ENCODE data around the gene POLN.

POLN gene

DNA sequence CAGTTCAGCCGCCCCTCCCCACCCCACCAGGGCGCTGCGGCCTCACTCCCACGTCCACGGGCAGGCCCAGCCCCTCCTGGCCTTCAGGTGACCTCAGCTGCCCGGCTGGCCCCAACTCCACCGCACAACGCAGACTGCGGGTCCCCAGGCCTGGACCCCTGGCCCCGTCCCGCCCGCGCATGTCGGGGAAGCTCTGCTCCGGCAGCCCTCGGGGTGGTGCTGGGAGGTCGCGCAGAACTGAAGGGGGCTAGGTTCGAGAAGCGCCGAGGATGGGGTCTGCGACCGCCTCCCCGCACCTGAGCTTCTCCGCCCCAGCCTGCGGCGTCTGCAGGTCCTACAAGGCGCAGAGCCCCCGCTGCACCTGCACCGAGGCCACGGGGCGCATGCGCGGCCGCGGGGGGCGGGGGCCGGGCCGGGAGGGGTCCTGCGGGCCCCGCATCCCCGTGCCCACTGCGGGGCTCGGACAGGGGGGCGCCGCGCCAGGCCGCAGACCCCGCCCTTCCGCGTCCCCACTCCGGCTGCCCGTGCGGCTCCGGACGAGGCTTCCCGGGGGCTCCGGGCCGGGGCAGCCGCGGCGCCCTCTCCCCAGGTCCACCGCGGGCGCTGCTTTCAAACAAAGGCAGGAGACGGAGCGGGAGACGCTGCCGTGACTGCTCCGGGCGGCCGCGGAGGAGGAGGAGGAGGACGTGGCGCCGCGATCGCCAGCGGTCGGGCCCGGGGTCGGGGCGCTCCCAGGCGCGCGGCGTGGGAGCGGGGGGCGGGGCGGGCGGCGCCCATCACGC is 183.5 kb downstream of the POLN start:
- ATAC-seq = no peak
- DNase-seq = no peak

DNA sequence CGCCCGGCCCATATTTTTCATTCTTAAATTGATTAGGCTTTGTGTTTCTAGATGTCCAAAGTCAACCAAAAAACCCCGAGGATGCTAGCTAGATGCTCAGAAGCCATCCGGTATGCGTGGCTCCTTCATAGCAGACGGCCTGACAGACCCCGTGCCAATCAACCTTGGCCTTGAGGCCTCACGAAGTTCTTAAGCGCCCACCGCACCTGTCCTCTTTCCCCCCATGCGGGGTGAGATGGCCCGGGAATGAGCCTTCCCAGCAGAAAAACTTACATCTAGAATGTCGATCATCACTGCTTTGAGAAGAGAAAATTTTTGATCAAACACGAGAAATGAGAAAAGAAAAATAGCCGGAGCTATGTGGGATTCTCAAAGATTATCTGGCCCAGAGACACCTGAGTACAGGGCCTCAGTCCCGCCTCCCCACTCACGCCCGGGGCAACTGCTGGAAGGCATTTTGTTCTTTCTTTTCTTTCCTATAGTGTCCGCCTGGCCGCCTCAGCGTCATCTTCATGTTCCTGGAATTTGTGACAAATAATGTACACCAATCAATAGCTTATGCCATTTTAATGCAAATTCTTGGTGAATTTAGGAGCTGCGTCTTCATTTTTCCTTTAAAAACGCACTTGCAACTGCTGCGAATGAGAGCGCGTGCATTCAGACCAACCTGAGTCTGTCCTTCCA is 184.4 kb downstream of the POLN start:
- ATAC-seq (no peak), DNase-seq (no peak)

DNA sequence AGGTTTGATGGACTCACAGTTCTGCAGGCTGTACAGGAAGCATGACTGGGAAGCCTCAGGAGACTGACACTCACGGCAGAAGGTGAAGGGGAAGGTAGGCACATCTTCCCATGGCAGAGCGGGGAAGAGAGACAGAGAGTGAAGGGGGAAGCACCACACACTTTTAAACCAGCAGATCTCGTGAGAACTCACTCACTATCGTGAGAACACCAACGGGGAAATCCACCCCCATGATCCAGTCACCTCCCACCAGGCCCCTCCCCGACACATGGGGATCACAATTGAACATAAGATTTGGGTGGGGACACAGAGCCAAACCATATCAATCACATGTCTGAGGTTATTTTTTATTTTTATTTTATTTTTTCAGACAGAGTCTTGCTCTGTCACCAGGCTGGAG is 187.7 kb downstream of the POLN start:
- ATAC-seq (no peak), DNase-seq (no peak)

DNA sequence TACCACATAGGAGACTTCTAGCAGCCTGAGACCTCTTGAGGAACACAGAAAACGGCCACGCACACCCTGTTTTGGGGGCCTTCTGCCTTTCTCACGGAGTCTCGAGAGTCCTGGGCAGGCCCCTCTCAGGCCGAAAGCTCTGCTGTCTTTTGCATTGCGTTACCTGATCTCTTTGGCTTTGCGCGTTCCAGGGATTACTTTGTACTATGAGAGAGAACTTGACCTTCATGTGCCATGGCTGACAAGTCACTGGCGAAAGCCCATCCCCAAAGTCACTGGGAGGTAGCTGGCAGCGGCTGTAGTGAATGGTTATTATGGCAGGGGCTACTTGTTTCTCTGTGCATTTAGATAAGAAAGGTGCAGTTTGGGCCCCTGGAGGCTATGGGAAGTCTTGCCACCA is 190.8 kb downstream of the POLN start:
- no peak for DNase-seq
- no peak for ATAC-seq

DNA sequence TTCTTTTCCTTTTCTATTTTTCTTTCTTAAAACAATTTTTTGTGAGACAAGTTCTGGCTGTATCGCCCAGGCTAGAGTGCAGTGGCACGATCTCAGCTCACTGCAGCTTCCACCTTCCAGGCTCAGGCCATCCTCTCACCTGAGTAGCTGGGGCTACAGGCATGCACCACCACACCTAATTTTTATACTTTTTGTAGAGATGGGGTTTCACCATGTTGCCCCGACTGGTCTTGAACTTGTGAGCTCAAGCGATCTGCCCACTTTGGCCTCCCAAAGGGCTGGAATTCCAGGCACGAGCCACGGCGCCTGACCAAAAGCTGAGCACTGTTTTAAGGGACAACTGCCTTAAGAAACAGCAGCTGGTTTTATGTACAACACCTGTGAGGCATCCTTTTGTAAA is 192.1 kb downstream of the POLN start:
- ATAC-seq = no peak

DNA sequence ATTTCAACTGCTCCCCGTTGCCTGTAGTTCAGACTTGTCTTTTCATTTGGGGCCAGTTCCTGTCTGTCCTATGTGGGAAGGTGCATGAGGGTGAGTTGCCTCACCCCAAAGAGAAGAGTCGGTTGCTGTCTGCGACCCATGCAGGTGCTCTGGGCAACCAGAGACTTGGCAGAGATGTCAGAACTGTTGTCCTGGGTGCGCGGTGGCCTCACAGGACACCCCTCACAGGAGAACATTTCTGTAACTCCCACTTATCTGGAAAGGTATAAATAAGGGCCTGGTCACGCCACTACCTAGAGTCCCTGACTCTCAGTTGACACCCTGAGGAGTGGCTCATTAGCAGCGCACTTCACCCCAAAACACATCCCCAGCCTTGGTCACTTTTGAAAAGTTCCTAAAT is 192.5 kb downstream of the POLN start:
- ATAC-seq = no peak
- no peak for DNase-seq

More for the DNA sequence above, 192.1 kb downstream of the POLN start:
- DNase-seq = no peak

DNA sequence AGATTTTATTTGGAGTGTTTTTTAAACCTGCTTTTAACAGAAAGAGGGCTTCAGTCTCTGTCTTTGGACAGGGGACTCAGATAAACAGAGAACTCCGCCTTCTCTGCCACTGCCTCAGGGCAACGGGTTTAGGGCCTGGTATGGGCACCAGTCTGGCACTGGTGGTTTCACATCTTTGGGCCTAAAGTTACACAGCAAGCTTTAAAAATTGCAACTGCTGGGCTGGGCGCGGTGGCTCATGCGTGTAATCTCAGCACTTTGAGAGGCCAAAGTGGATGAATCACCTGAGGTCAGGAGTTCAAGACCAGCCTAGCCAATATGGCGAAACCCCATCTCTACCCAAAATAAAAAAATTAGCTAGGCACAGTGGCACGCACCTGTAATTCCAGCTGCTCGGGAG is 193.1 kb downstream of the POLN start:
- ATAC-seq (no peak), DNase-seq (no peak)

DNA sequence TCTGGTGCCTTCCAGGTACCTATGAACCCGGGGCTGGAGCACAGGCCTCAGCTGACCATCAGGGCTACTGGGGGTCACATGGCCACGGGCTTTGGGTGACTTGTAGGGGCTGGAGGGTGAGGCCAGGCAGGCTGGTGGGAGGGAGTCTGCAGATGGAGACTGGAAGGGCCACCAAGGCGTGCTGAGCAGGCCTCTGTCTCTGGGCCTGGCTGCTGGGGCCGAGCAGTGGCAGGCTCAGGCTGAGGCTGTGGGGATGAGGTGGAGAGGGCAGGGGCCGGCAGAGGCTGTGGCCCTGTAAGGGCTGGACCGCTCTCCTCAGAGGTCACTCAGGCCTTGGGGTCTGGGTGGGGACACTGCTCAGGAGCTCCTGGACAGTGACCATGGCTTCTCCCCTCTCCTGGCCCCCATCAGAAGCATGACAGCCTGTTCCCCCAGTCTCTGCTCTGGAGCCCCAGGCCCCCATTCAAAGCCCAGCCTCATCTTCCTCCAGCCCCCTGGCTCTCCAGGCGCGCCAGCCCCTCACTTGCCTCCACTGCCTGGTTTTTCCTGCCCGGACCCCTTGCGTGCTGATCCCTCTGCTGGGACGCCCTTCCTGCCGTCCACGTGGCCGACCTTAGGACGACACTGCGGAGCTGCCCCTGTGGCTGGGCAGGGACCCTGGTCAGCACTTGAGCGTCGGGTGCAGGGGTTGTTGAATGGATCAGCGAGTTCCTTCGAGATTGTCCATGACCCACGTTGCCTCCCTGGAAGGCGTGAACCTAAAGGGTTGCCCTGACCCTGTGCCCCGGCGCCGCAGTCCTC is 193.9 kb downstream of the POLN start:
- ATAC-seq (no peak), DNase-seq (no peak)

DNA sequence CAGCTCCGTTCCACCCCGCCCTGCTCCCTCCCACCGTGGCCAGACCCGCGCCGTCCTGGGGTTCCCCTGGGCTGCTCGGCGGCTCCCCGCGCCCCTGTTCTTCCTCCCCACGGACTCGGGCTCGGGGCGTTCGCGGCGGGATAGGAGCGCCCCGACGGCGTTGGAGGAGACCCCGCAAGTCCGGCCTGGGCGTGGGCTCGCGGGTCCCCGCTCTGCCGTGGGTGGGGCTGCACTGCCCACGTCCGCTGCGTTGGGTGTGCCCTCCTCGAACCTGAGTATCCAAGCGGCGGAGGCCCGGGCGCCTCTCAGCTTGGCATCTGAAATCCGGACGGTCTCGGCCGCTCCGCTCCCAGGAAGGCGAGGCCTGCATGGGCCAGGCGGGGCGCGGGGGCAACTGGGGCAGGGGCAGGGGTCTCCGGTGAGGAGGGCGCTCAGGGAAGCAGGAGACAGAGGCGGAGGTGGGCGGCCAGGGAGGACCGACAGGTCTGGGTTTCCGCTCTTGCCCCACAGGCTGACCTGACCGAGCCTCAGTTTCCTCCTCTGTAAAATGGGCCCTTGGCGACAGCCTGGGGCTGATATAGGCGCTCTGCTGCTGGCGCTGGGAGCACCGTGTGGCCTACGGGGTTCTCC is 194.8 kb downstream of the POLN start:
- no peak for ATAC-seq

DNA sequence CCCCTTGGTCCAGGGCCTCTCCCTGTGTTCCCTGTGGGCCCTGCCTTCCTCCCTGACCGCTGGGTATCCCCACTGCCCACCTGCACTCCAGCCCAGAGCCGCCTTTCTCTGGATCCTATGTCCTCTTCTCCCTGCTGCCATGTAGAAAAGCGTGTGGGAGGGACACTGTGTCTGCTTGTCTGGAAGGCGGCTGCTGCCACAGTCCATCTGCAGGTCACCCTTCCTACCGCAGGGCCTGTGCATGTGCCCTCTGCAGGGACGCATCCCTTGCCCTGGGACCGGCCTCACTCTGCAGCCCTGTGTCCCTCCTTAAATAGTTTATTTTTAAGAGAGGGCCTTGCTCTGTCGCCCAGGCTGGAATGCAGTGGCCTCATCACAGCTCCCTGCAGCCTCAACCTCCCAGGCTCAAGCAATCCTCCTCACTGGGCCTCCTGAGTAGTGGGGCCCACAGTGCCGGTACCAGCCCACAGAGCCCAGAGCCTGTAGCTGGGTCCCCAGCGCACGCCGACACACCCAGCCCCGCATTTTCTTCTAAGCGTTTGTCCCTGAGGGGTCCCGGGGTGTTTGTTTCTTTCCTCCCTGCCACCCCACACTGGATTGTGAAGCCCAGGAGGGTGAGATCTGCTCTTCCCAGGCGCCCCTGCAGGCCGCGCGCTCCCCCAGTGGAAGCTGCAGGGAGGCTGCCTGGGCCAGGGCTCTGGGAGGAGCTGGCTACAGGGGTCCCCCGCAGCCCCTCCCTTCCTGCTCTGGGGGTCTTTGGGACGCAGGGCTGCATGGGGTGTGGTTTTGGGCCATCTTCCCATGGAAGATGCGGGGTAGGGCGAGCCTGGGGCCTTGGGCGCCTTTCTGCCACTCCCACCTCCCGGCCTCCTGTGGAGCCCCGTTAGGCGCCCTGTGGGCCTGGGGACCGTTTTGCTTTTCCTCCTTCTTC is 195.6 kb downstream of the POLN start:
- no peak for DNase-seq
- no peak for ATAC-seq

More for the DNA sequence above, 194.8 kb downstream of the POLN start:
- no peak for DNase-seq

DNA sequence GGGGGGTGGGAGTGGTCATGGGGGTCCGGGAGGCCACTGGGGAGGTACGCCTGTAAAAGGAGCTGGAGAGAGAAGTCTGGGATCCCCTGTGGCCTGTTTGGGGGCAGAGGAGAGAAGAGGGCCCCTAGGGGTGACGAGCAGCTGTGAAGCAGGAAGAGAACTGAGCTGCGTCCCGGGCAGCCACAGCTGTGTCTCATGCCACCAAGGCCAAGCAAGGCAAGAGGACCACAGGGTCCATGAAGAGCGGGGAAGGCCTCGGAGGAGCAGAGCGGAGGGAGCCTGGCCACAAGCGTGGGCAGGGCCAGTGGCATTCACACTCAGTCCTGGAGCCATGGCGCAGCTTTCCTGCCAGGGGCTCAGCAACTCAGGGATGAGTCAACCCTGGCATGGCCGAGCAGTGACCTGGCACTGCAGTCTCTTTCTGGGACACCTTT is 196.4 kb downstream of the POLN start:
- ATAC-seq = no peak
- DNase-seq = no peak

DNA sequence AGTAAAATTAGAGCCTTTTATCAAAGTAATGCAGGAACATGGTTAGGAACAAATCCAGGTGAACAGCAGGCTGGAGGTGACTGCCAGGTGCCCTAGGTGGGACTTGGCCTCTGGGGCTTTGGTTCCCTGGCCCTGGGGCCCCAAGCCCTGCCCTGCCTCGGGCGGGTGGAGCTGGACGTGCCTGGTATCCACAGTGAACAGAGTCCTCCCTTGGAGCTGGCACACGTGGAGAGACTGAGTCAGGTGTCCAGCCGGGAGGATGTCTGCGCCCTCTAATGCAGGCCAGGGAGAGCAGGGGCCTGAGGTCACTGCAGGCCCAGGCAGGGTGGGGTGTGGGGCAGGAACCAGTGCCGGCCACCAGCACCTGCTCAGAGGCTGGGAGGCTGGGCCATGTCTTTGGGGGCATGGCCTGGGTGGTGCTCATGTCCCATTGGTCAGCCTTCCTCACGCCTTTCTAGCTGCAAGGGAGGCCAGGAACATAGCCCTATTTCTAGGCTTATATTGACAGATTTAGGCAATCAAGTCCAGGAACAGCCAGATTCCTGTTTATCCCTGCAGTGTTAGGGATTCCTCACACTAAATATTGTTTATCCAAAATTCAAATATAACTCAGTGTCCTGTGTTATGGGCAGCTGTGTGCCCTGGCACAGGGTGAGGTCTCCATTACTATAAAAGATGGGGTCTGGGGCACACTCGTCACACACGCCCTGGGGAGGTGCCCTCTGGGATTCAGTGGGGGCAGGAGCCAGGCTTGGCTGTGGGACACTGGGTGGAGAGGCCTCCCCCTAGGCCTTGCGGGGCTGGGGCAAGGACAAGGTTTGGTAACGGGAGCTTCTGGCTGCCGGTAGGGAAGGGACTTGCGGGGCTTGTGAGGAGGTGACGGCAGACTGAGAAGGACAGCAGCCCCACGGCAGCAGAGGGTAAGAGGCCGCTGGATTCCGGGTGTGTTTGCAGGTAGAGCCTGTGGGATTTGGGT is 197.1 kb downstream of the POLN start:
- ATAC-seq (no peak), DNase-seq (no peak)

DNA sequence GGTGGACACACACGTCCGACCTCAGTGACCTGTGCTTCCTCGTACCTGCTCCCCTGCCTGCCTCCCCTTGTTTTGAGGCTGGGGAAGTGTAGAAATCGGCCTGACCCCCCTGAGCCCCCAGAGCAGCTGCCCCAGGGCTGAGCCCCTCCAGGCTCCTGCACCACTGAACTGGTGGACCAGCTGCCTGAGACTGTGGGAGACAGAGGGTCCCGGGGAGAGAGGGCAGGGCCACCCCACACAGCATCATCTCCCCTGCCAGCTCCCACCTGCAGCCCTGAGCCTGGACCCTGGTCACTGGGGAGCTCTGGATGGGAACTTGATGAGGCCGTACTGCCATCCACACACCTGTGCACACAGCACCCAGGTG is 197.8 kb downstream of the POLN start:
- no peak for ATAC-seq

DNA sequence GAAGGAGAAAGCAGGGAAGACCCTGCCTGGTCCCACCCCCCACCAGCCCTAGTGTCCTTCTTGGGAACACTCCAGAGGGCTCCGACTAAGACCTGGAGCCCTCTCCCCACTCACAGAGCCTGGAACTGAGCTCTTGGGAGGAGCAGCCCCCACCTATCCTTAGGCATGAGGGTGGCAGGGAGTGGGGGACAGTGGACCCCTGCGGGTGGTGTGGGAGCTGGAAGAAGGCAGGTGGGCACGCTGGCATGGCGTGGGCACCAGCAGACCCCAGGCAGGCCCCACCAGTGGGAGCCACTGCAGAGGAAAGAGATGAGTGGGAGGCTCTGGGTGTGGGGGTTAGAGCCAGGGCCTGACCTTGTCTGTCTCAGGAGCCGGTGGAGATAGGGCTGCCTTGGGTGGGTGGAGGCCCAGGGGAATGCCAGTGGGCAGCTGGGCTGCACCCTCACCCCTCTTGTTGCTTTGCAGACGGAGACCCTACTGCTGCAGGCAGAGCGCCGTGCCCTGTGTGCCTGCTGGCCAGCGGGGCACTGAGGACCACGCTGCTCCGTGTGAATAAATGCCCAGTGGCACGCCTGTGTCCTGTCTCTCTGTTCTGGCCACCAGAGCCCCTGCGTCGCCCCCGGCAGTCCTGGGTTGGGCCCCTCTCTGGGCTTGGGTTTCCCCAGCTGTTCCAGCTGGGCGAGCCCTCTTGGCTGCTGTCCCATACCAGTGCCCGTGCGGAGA is 198.4 kb downstream of the POLN start:
- no peak for DNase-seq
- no peak for ATAC-seq

More for the DNA sequence above, 197.8 kb downstream of the POLN start:
- no peak for DNase-seq

DNA sequence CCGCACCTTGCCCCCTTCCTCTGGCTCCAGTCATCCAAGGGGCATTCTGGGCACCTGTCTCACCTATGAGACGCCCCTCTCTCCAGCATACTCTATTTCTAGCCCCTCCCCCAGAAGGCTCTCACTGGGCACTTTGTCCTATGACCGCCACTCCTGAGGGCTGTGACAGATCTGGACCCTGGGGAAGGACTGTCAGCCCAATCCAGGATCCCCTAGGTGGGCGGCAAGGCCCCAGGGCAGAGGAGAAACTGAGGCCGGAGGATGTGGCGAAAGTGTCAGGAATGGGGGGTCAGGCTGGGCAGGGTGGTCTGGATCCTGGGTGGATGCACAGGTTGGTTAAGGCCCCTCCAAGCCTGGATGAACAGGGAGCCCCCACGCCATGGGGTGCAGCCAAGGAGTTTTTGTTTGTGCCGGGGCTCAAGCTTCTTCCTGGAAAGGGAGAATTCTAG is 198.9 kb downstream of the POLN start:
- ATAC-seq (no peak), DNase-seq (no peak)

DNA sequence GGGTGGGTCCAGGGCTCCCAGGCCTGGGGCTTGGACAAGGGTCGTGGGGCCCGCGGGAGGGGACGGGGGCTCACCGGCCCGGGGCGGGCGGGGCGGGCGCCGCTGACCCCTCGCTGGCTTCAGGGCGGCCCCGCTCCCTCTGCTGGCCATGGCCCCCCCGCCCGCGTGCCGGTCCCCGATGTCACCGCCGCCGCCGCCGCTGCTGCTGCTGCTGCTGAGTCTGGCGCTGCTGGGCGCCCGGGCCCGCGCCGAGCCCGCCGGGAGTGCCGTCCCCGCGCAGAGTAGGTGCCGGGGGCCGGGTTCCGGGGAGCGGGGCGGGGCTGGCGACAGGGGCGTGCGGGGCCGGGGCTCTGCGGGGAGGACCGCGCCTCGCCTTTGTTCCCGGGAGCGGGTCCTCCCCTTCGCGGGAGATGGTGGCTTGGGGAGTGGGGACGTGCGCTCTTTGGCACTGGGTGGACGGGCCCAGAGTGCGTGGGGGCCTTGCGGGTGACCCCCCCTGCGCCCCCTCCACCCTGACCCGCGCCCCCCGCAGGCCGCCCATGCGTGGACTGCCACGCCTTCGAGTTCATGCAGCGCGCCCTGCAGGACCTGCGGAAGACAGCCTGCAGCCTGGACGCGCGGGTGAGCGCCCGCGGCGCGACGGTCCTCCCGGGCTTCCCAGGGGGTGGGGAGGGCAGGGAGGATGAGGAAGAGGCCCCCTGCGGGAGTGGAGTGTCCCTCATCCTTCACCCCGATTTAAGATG is 199.5 kb downstream of the POLN start:
- ATAC-seq (peak; percentile 50), DNase-seq (peak; percentile 50)

DNA sequence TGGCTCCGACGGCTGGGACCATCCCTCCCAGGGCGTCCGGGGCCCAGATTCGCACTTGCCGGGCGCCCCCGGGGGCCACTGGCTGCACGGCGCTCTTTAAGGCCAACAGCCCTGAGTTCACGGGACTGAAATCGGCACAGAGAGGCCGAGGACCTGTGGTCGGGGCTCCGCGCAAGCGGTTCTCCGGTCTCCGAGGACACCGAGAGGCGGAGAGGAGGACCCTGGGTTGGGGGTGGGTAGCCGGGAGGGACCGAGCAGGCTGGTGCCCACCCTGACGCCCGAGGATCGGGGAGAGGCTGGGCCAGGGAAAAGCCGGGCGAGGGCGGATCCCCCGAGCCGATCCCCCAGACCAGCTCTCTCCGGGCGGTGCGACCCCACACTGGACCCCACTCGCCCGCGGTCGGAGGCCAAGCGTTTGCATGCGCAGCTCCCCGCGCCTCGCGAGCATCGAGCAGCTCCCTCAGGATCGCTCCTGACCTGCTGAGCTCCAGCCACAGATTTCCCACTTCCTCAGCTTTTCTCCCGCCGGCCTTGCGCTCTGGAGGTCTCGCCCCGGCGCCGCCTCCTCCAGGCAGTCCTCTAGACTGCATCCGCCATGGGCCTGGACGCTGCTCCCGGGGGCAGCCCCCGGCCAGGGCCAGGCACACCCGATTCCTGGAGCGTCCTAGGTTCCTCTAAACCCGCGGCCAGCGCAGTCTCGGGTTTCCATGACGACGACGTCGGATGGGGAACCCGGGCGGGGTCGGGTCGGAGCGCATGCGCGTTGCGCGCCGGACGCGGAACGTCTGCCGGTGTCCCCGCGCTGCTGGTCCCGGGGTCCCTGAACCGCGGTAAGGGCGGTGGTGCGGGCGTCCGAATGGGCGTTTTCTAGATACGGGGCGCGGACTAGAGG is 200.4 kb downstream of the POLN start:
- ATAC-seq (peak; percentile 64), DNase-seq (peak; percentile 92)
